VCaP (cell line): ENCODE data around the gene EEF1A2.

Experiments
- H3K27ac ChIP-seq: fragments of 450-650 bp; 2 replicates; pipeline ENCODE4 v1.5.1; 2017
- TF ChIP-seq, protein P1 (sequence below): fragments of 450-650 bp; conservative IDR thresholded peaks from 2 replicates; pipeline ENCODE4 v1.5.1; 2017; ENCODE audit warnings: mild to moderate bottlenecking, moderate library complexity

EEF1A2 gene

DNA sequence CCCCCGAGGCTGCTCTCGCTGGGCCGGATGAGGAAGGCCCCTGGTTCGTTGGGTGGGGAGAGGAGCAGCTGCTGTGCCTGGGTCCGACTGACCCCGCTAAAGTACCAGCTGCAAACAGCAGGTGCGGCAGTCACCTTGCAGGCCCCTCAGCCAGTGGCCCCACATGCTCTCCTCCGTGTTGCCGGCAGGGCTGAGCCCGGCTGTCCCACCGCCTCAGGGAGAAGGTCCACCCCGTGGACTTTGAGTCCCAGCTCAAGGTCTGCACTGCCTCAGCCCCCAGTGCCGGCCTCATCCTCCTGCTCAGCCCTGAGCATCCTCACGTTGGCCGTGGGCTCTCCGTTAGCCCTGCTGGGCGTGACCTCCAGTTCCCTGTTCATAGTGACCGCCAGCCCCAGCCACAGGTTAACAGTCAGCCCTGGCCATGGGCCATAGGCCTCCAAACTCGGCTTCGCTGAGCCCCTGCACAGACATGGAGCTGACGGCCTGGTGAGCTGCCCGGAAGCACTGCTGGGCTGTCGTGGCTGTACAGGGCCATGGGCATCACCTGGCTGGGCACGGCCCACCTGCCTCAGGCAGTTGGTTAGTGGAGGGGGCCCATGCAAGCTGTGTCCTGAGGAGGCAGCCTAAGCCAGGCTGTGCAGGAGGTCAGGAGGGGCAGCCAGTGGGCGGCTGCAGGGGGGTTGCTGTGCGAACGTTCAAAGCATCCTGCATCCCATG, 45.5 kb upstream of the EEF1A2 start:
- TF ChIP-seq, protein P1, sequence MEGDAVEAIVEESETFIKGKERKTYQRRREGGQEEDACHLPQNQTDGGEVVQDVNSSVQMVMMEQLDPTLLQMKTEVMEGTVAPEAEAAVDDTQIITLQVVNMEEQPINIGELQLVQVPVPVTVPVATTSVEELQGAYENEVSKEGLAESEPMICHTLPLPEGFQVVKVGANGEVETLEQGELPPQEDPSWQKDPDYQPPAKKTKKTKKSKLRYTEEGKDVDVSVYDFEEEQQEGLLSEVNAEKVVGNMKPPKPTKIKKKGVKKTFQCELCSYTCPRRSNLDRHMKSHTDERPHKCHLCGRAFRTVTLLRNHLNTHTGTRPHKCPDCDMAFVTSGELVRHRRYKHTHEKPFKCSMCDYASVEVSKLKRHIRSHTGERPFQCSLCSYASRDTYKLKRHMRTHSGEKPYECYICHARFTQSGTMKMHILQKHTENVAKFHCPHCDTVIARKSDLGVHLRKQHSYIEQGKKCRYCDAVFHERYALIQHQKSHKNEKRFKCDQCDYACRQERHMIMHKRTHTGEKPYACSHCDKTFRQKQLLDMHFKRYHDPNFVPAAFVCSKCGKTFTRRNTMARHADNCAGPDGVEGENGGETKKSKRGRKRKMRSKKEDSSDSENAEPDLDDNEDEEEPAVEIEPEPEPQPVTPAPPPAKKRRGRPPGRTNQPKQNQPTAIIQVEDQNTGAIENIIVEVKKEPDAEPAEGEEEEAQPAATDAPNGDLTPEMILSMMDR = no peak
- no peak overlapping the region for H3K27ac ChIP-seq

DNA sequence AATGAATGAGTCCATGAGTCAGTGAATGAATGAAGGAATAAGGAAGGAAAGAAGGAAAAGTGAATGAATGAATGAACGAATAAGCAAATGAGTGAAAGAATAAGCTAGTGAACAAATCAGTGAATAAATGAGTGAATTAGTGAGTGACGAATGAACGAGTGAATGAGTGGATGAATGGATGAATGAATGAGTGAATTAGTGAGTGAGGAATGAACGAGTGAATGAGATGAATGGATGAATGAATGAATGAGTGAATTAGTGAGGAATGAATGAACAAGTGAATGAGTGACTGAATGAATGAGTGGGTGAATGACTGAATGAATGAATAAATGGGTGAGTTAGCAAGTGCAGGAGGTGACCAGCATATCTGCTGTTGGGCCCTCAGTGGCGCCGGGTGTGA, 44.9 kb upstream of the EEF1A2 start:
- TF ChIP-seq, protein P1 = no peak

DNA sequence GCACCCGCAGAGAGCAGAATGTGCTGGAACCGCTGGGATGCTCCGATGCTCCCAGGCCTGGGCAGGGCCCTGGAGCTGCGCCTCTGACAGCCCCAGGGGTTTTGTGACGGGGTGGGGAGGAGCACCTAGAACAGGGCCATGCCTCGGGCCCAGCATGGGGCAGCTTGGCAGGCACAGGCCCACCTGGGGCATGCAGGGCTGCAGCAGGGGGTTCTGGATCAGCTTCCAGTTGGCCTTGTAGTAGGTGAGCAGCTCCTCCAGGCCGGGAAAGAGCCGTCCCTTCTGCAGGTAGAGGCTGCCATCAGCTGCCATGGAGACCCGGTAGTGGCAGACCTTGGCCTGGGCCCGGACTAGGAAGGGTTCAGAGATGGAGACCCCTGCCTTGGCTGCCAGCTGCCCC, 44.2 kb upstream of the EEF1A2 start:
- peak overlapping the region; percentile 95 for H3K27ac ChIP-seq
- TF ChIP-seq, protein P1 = no peak

More for the DNA sequence above, 44.9 kb upstream of the EEF1A2 start:
- peak overlapping the region; percentile 95 for H3K27ac ChIP-seq

DNA sequence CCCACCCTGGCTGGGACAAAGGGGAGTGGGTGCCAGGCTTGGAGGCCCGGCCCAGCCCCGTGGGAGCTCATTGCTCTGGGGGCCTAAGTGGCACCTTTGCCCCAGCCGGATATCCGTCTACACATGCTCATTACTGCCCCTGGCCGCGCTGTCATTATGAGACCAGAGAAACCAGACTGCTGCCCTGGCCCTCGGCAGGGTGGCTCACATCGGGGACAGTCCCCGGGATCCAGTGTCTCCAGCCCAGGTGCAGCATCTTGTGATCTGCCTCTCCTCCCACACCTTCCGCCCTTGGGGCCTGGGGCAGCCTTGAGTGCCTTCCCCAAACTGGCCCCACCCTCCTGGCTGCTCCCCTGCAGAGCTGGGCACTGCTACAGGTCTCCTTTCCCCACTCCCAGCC, 43.8 kb upstream of the EEF1A2 start:
- peak overlapping the region; percentile 95 for H3K27ac ChIP-seq

DNA sequence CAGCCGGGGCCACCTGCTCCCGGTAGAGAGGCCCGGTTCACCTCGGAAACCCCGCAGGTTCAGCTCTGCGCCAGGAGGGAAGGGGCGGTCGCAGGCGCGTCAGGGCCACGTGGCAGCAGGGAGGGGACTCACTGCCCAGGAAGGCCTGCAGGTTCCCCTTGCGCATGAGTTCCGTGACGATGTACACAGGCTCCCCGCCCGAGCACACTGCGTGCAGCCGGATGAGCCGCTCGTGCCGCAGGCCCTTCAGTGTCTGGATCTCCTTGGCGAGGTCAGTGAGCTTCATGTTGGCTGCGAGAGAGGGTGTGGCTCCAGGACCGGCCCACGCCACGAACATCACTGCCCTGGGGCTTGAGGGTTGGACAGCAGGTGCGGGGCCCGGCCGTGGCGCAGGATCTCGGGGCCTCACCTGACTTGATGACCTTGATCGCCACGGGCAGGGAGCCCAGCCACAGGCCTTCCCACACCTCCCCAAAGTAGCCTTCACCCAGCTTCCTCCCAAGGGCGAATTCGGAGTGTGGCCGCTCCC, 43.2 kb upstream of the EEF1A2 start:
- peak overlapping the region; percentile 95 for H3K27ac ChIP-seq
- TF ChIP-seq, protein P1 = no peak

More for the DNA sequence above, 43.8 kb upstream of the EEF1A2 start:
- TF ChIP-seq, protein P1 = no peak

DNA sequence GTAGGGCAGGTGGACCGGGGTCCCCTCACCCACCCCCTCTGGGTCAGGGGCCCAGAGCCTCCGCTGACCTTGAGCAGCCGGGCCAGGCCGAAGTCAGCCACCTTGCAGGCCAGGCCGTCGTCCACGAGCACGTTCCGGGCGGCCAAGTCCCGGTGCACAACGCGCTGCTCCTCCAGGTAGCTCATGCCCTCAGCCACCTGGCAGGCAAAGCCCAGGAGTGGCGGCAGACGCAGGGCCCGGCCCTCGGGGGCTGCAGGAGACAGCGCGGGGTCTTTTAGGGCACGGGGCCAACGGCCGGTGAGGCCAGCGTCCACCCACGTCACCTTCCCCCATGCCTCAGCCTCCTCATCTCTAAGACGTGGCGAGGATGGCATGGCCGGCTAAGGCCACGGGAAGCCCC, 42.5 kb upstream of the EEF1A2 start:
- TF ChIP-seq, protein P1 = no peak
- H3K27ac ChIP-seq = peak overlapping the region; percentile 95

DNA sequence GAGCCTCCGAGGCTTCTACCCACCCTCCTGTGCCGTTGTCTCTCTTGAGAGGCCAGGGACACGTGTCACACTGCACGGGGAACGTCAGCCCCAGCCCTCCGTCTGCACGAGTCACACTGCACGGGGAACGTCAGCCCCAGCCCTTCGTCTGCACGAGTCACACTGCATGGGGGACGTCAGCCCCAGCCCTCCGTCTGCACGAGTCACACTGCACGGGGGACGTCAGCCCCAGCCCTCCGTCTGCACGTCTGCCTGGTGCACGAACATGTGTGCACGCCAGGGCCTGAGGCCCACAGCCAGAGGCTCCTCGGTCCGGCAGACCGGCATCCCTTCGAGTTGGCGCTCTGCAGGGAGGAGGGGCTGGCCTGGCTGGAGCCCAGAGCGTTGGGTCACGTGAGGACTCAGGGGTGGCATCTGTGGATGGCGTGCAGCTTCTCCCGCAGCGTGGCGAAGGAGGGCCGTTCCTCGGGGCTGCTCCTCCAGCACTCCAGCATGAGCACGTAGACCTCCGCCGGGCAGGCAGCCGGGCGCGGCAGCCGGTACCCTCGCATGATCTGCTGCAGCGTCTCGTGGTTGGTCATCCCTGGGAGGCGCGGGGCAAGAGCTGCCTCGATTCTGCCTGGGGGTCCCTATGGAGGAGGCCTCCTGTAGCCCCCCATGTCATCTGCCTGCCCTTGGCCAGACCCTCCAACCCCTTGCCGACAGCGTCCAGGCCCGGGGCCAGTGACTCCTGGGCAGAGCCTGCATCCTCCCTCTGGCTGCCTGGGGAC, 41.7 kb upstream of the EEF1A2 start:
- TF ChIP-seq, protein P1 = no peak
- peak overlapping the region; percentile 95 for H3K27ac ChIP-seq
